ENCODE data around the gene PHTF2. TPM values are rescaled to one million over a fixed set of nuclear protein-coding genes. Genes with fewer than 3 reads are reported as not detected.

The PHTF2 gene
- total and polyA plus RNA-seq, 9 donors, result 7.0 to 22.2 (median 12.7) TPM

- Histone ChIP-seq H3K4me1 (ENCODE audit: insufficient read depth) (no peaks in the 10 kb centered on the region), H3K27ac (no peak overlapping the region), H3K36me3 (no peaks in the 10 kb centered on the region), H3K27me3 (no peaks in the 10 kb centered on the region), H3K4me3 (no peak overlapping the region), H3K9me3 (no peaks in the 10 kb centered on the region)
- no peak for TF ChIP-seq CTCF (IDR thresholded peaks at IDR 0.05)
- no peak for TF ChIP-seq EP300 (IDR thresholded peaks at IDR 0.05)
- no peak for TF ChIP-seq POLR2A (IDR thresholded peaks at IDR 0.05)
- 93 to 95% (median 94%) methylated on average over 10 of the region's 10 CpGs for WGBS, 3 donors
- intact Hi-C loops (cut with DNase I), result no loop called here
- no peak for DNase-seq
These were observed 207.6 kb downstream of the PHTF2 start for GRCh38 chr7:78006063-78006755.

Small RNAs within 50 kb of the gene (small RNA-seq; reads per million reads assigned to genes)
- not detected for gene RF00019

Other genes with a start within 250 kb of the PHTF2 start
- gene RSBN1L, start 102.3 kb upstream of the PHTF2 start, total RNA-seq, result 10 to 100 TPM; 13.8 to 28.3 (median 26.2) TPM
- 10 to 100 TPM; 12.4 to 19.1 TPM for gene RSBN1L, start 102.3 kb upstream of the PHTF2 start, polyA plus RNA-seq
- gene TMEM60, start 339 bp upstream of the PHTF2 start, total RNA-seq, result 10 to 100 TPM in 6 of 7 donors, 1 to 10 TPM in 1; 8.1 to 15.7 (median 12.3) TPM
- 10 to 100 TPM; 22.1 to 30.9 TPM for gene TMEM60, start 339 bp upstream of the PHTF2 start, polyA plus RNA-seq

Measured in ovary (tissue), 9 donors.